Keratinocyte (primary cell): ENCODE measurements around the gene ZNF503. TPM values are rescaled to one million over a fixed set of nuclear protein-coding genes. Genes with fewer than 3 reads are reported as not detected.

Experiments
- DNase-seq: peaks from one replicate; pipeline ENCODE4 v3.0.0-alpha.2; 2011; ENCODE audit warnings: low read depth, missing footprints, low spot score
- FAIRE-seq: peaks from 2 replicates; lab custom pipeline; 2011; peaks lifted over from hg19 to GRCh38; lab: Jason Lieb, UNC
- H2AFZ ChIP-seq: 2 replicates; pipeline ENCODE4 v1.6.0; 2012; ENCODE audit warnings: low read length, control low read depth, inconsistent platforms; ENCODE audit not compliant: control insufficient read depth
- H3K27ac ChIP-seq: 2 replicates; pipeline ENCODE4 v1.5.1; 2011; ENCODE audit warnings: low read length; ENCODE audit not compliant: control insufficient read depth, insufficient read depth
- H3K27me3 ChIP-seq: 3 replicates; pipeline ENCODE4 v1.6.0; 2011; ENCODE audit warnings: low read length; ENCODE audit not compliant: control insufficient read depth, insufficient read depth; ENCODE audit errors: extremely low read depth
- H3K36me3 ChIP-seq, 2 experiments: 2 replicates in 1 of 2; 3 replicates in 1 of 2; pipeline ENCODE4 v1.5.1; 2011; ENCODE audit warnings: low read length in 2 of 2, mild to moderate bottlenecking in 1 of 2; ENCODE audit not compliant: control insufficient read depth in 2 of 2, insufficient read depth in 2 of 2; ENCODE audit errors: extremely low read depth in 1 of 2
- H3K4me1 ChIP-seq: 3 replicates; pipeline ENCODE4 v1.5.1; 2011; ENCODE audit warnings: low read length; ENCODE audit not compliant: control insufficient read depth, insufficient read depth; ENCODE audit errors: extremely low read depth
- H3K4me2 ChIP-seq: 3 replicates; pipeline ENCODE4 v1.6.0; 2011; ENCODE audit warnings: low read depth, low read length; ENCODE audit not compliant: control insufficient read depth, insufficient read depth; ENCODE audit errors: extremely low read depth
- H3K4me3 ChIP-seq, 3 experiments: fragments of 200-600 bp in 1 of 3; sonication (generic) in 1 of 3; 2 replicates in 2 of 3; 3 replicates in 1 of 3; pipeline ENCODE4 v1.5.1; 2011 to 2016; ENCODE audit warnings: low read length in 3 of 3, mild to moderate bottlenecking in 3 of 3, control low read depth in 2 of 3, inconsistent platforms in 1 of 3, low read depth in 1 of 3, mixed read lengths in 1 of 3, mixed run types in 1 of 3, moderate library complexity in 1 of 3; ENCODE audit not compliant: control insufficient read depth in 2 of 3, insufficient read depth in 2 of 3; ENCODE audit errors: extremely low read depth in 1 of 3
- H3K79me2 ChIP-seq: 2 replicates; pipeline ENCODE4 v1.6.0; 2012; ENCODE audit warnings: low read length; ENCODE audit not compliant: control insufficient read depth, insufficient read depth
- H3K9ac ChIP-seq: 3 replicates; pipeline ENCODE4 v1.6.0; 2011; ENCODE audit warnings: low read length; ENCODE audit not compliant: control insufficient read depth, insufficient read depth; ENCODE audit errors: extremely low read depth
- H3K9me1 ChIP-seq: 3 replicates; pipeline ENCODE4 v1.6.0; 2011; ENCODE audit warnings: low read length; ENCODE audit not compliant: control insufficient read depth, insufficient read depth; ENCODE audit errors: extremely low read depth
- H3K9me3 ChIP-seq: 2 replicates; pipeline ENCODE4 v1.5.1; 2012; ENCODE audit warnings: low read depth, low read length; ENCODE audit not compliant: control insufficient read depth
- H4K20me1 ChIP-seq: 3 replicates; pipeline ENCODE4 v1.6.0; 2011; ENCODE audit warnings: low read length; ENCODE audit not compliant: control insufficient read depth, insufficient read depth; ENCODE audit errors: extremely low read depth
- EZH2 ChIP-seq: IDR thresholded peaks from one replicate; pipeline ENCODE4 v1.6.1; 2012; ENCODE audit warnings: inconsistent platforms, mild to moderate bottlenecking, low read length, moderate library complexity
- dilution Hi-C: fragments of 300-500 bp; cut with MboI; formaldehyde crosslinking; loops from one replicate; pipeline ENCODE4 v1.7.0; 2020; ENCODE audit warnings: low sequenced_read_pairs; ENCODE audit not compliant: extremely low pct_ligation_motif_present
- polyA plus RNA-seq, 5 experiments: library from polyadenylated mRNA; depleted of rRNA in 3 of 5; stranded (reverse) in 3 of 5; stranded (forward) in 1 of 5; unstranded in 1 of 5; fragments of >200 nt; gene quantifications; 1 replicate in 1 of 5; 2 replicates in 3 of 5; 3 replicates in 1 of 5; pipeline versions ENCODE4 v1.2.1 to v1.2.3, GENCODE V29; 2011 to 2012; ENCODE audit warnings: missing spikeins in 2 of 5, low read depth in 1 of 5, low replicate concordance in 1 of 5
- TF ChIP-seq, protein P1 (sequence below), 3 experiments: IDR thresholded peaks in 1 of 3; conservative IDR thresholded peaks in 1 of 3; optimal IDR thresholded peaks in 1 of 3; 2 replicates in 2 of 3; 3 replicates in 1 of 3; pipeline versions ENCODE3 to v1.5.1; 2011; ENCODE audit warnings: low read length in 3 of 3, mild to moderate bottlenecking in 3 of 3, moderate library complexity in 2 of 3, control low read depth in 1 of 3, inconsistent platforms in 1 of 3; ENCODE audit not compliant: insufficient read depth in 2 of 3; ENCODE audit errors: extremely low read depth in 1 of 3

The ZNF503 gene
- polyA plus RNA-seq, 1 donor (not counting 4 experiments of a cell fraction or from before 2014, with no cell fraction given), result 1.5 TPM

- Histone ChIP-seq H3K4me1 (no peaks in the 10 kb centered on the region), H3K4me2 (no peak overlapping the region), H3K9me3 (peaks cover 1% of the 10 kb centered on the region), H4K20me1 (no peaks in the 10 kb centered on the region), H3K27ac (no peak overlapping the region), H3K36me3 (no peaks in the 10 kb centered on the region), H3K9me1 (no peaks in the 10 kb centered on the region), H3K4me3 (no peak overlapping the region), H3K9ac (no peak overlapping the region), H2AFZ (no peak overlapping the region), H3K79me2 (no peaks in the 10 kb centered on the region), H3K27me3 (no peaks in the 10 kb centered on the region)
- DNase-seq, result no peak
- FAIRE-seq, result no peak
- TF ChIP-seq, protein P1, sequence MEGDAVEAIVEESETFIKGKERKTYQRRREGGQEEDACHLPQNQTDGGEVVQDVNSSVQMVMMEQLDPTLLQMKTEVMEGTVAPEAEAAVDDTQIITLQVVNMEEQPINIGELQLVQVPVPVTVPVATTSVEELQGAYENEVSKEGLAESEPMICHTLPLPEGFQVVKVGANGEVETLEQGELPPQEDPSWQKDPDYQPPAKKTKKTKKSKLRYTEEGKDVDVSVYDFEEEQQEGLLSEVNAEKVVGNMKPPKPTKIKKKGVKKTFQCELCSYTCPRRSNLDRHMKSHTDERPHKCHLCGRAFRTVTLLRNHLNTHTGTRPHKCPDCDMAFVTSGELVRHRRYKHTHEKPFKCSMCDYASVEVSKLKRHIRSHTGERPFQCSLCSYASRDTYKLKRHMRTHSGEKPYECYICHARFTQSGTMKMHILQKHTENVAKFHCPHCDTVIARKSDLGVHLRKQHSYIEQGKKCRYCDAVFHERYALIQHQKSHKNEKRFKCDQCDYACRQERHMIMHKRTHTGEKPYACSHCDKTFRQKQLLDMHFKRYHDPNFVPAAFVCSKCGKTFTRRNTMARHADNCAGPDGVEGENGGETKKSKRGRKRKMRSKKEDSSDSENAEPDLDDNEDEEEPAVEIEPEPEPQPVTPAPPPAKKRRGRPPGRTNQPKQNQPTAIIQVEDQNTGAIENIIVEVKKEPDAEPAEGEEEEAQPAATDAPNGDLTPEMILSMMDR (optimal IDR thresholded peaks at IDR 0.05 in 1 of 3, IDR thresholded peaks at IDR 0.05 in 1 of 3, conservative IDR thresholded peaks at IDR 0.05 in 1 of 3; ENCODE audit: extremely low read depth in 1 of 3, insufficient read depth in 2 of 3, low read length in 3 of 3), result no peak
- no peak for TF ChIP-seq EZH2
- dilution Hi-C loops, result no loop called here
These were observed 41.8 kb upstream of the ZNF503 start for GRCh38 chr10:75443362-75443761.

DNA sequence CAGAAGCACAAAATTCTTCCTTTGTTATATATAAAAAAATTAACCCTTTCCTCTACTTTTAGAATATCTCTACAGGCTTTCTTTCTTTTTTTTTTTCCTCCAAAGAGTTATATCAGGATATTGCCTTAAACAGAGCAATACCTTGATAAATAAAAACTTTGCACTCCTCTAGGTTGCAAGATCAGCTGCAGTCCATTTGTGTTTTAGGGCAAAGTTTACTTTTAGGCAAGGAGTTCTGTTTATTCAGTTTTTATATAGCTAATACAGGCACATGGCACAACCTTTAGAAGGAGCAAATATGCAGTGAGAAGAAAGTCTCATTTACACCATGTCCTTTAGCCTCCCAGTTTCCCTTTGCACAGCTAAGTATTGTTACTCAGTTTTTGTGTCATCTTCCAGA is 40.1 kb upstream of the ZNF503 start:
- FAIRE-seq, result no peak
- Histone ChIP-seq H3K27ac (no peak overlapping the region), H3K36me3 (no peaks in the 10 kb centered on the region), H3K9ac (no peak overlapping the region), H3K4me3 (no peak overlapping the region), H3K4me1 (no peaks in the 10 kb centered on the region), H2AFZ (no peak overlapping the region), H3K9me1 (no peaks in the 10 kb centered on the region), H4K20me1 (no peaks in the 10 kb centered on the region), H3K27me3 (no peaks in the 10 kb centered on the region), H3K9me3 (peaks cover 1% of the 10 kb centered on the region), H3K4me2 (no peak overlapping the region), H3K79me2 (no peaks in the 10 kb centered on the region)
- no peak for DNase-seq
- no peak for TF ChIP-seq EZH2
- TF ChIP-seq, protein P1 (optimal IDR thresholded peaks at IDR 0.05 in 1 of 3, IDR thresholded peaks at IDR 0.05 in 1 of 3, conservative IDR thresholded peaks at IDR 0.05 in 1 of 3; ENCODE audit: extremely low read depth in 1 of 3, insufficient read depth in 2 of 3, low read length in 3 of 3), result no peak
- dilution Hi-C loops, result no loop called here
